NCI-H2081 (cell line): ENCODE measurements around the gene TRIM28.
"Not testable (repeated sequence)": the region's sequence is repeated elsewhere in the genome, so short reads cannot be mapped to it uniquely, and the experiment has no call there.

Source experiments
- DNase-seq, 2 experiments: peaks; one replicate each; lab custom pipeline; 2025; lab: John Stamatoyannopoulos, UW

The TRIM28 gene

DNA sequence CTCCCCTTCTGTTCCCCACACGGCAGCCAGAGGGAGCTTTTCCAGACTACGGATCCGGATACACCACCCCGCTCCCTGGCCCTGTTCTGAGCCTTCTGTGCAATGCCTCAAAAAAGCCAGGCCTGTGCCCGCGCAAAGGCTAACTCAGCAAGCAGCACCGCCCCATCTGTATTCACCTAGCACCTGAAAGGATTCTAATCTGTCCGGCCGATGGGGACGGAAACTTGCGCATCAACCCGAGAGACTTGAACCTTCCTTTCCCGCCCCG is 24.8 kb upstream of the TRIM28 start:
- peak; percentile 47 to 60 for DNase-seq

DNA sequence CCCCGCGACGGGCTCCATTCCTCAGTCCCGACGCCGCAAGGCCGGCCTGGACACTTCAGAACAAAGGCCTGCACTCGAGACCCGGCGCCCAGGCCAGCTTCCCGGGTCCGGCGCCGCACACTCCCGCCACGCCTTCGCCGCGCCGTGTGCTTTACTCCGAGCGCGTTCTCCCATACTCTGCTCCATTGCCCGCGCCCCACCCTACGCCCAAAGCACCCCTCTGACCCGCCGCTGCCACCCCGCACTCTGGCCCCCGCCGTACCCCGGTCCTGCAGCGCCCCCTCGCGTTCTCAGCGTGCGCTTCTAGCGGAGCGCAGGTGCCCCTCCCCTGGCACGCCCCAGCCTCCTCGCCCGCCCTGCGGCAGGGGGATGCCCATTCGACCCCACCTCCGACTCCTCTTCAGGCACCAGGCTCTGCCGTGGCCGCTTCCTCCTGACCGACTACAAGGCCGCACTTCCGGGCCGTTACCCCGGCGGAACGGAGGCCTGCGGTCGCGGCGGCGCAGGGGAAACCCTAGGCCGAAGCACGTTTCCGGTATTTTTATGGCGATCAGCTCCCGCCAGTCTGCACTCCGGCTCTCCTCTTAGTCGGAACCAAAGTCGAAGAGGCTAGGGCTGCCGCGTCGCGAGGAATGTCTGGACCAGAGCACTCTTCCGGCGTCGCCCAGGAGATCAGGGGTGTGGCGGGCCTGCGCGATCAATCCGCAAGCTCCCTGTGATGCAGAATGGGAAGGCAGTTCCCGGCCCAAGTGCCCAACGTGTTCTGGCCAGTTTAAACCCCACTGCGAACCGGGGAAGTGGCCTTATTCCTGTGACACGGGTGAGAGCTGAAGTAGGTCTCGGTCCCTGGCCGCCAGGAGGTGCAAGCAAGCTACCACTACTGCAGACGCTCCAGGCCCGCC is 24.3 kb upstream of the TRIM28 start, which contains the start of gene ZBTB45:
Gene ZBTB45 (minus strand): TSS at position 456 of the 902 bp plus-strand sequence. CDS start 2,137 bp downstream, outside the sequence.
- peak; percentile 95 to 97 for DNase-seq

DNA sequence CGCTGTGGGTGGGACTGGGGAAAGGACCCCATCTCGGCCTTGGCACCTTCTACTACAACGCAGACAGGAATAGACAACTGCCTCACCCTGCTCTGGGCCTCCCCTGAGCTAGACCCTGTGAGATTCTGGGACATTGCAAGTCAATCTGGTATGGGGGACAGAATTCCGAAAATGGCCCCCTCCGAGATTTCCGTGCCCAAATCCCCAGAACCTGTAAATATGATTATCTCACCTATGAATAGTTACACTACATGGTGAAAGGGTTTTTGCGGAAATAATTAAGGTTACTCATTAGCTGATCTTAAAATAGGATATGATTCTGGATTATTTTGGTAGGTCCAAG is 23.6 kb upstream of the TRIM28 start:
- no peak for DNase-seq

DNA sequence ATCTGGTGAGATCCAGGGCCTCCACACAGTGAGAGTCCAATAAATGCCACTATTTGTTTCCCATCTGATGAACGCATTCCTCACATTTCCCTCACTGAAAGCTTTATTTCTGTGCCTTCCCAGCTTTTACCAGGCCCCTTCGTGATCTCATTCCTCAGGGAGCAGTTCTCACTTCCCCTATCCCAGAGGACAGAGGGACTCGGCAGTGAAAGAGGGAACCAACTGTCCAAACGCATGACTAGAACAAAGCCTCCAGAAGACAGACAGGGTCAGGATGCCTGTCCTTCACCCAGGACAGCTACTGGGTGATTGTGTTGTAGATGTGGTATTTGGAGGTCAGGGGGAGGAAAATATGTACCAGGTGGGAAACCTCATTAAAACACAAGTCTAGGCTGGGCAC is 22.2 kb upstream of the TRIM28 start:
- no peak for DNase-seq

DNA sequence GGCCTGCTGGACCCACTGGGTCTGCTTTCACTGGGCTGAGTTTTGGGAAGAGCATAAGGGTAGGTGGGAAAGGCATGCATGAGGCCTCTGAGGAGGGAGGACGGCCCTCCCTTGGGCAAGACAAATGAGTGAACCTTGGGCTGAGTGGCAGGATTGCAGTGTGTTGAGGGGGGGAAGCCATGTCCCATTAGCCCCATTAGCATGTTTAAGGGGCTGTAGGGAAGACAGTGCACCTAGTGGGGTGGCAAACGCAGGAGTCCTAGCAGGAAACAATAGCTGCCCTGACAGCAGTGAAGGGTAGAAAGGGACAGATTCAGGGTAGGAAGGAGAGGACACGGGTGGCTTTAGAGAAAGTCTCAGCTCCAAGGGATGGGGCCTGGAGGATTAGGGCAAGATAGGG is 21.2 kb upstream of the TRIM28 start:
- no peak for DNase-seq

DNA sequence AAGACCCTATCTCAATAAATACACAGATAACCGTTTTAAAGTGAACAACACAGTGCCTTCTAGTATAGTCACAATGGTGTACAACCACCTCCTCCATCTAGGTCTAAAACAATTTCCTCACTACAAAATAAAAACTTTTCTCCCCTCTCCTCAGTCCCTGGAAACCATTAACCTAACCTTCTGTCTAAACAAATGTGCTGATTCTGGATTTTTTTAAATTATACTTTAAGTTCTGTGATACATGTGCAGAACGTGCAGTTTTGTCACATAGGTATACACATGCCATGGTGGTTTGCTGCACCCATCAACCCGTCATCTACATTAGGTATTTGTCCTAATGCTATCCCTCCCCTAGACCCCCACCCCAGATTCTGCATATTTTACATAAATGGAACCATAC is 14.5 kb upstream of the TRIM28 start:
- no peak for DNase-seq

DNA sequence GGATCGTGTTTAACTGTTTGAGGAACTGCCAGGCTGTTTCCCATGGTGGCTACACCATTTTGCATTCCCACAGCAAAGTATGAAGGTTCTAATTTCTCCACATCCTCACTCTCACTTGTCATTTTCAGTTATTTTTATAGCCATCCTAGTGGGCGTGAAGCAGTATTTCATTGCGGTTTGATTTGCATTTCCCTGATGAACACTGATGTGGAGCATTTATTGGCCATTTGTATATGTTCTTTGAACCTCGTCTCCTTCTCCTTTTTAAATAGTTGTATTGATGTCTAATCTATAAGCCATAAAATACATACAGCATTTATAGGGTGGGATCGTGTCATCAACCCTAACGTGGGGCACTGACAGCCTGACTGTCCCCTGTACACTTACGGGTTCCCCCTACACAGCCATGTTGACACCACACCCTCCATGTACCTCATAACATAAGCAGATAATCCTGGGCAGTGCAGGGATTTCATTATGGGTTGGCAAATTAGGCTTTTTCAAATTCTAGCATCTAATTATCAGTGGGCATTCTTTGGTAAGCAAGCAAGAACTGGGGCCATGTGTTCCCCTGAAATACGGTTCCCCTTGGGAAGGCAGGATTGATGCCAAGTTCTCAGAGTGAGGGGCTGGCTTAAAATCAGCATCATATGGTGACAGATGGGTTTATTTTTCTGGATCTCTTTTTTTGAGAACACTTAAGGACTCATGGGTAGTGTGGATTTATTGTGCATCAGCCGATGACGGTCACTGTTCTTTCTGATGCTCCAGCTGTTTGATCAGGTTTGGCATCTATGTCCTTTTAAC is 12.6 kb upstream of the TRIM28 start:
- no peak for DNase-seq

DNA sequence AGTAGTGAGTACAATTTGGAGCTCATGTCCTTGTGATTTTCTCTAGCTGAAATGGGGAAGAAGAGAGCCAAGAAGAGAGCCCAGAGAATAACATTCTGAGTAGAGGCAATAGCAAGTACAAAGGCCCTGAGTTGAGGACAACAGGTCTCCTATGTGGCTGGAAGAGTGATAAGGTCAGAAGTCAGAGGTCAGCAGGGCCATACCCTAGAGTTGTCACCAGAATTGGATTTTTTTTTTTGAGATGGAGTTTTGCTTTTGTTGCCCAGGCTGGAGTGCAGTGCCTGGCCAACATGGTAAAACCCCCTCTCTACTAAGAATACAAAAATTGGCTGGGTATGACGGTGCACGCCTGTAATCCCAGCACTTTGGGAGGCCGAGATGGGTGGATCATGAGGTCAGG is 8.0 kb upstream of the TRIM28 start:
- no peak for DNase-seq

DNA sequence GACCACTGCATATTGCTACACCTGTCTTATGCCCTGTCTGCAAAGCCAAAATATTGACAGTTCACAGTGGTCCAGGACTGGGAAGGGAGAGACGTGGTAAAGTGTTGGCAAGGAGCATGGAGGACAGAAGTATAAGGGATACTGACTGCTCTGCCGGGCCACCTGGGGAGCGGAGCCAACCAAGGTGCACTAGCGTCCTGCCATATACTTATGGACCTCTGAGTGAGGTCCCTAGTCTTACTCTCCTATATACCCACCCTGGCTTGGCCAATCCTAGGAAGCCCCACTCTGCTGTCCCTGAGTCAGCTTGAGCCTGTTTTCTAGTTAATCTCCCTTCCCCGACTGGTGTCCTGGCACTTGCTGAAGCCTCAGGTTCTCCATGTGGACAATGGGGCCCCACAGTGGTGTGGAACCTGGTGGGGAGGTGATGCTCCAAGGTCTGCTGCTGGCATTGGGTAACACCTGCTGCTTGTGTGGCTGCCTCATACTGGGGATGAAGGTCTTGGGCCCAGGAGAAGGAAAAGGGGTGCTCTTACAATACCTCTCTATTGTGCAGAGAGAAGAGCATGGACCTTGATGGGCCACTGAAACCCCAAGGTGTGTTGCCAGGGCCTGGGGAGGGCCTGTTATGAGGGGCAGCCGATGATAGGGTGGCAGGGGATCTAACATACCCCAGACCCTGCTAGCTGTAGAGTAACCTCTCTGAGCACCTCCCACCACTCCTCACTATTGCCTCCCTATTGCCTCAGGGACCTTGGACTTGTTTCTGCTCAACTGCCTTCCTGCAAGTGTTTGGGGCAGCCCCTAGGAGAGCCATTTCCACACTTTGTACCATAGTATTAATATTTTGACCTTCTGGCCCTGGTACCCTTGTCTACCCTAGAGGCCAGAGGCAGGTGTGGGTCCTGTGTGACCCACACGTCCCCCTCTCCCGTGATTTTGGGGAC is 6.7 kb upstream of the TRIM28 start:
- no peak for DNase-seq

DNA sequence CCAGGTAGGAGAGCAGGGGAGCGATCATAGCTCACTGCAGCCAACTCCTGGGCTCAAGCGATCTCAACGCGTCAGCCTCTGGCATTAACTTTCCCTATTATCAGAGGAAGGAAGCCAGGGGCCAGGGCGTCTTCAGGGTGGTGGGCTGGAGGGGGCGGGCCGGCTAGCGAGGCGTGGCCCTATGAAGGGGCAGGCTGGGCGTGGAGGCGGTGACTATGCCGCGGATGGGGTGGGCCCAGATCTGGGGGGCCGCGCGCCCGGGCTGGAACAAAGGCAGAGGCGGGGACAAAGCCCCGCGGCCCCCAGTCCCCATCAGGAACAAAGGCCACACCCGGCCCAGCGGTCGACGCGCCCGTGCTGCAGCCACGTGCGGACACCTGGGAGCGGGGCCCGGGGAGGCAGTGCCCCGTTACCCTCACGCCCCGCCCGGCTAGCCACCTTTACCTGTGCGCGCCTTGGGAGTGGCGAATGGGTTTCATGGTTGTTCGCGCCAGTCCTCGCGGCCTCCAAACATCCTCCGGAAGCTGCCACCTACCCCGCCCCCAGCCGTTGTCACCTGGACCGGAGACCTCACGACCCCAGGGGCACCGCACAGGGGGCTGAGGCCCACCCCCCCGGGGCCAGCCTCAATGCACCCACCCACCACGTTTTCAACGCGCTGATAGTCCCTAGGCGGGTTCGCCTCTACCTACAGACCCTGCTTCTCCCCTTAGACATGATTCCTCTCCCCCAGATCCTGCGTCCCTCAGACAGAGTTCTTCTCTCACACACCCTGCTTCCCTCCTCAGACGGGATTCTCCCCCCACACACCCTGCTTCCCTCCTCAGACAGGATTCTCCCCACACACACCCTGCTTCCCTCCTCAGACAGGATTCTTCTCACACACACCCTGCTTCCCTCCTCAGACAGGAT is 5.4 kb upstream of the TRIM28 start:
- no peak for DNase-seq

DNA sequence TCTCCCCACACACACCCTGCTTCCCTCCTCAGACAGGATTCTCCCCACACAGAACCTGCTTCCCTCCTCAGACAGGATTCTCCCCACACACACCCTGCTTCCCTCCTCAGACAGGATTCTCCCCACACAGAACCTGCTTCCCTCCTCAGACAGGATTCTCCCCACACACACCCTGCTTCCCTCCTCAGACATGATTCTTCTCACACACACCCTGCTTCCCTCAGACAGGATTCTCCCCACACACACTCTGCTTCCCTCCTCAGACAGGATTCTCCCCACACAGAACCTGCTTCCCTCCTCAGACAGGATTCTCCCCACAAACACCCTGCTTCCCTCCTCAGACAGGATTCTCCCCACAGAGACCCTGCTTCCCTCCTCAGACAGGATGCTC is 4.7 kb upstream of the TRIM28 start:
- DNase-seq: not testable (repeated sequence)

DNA sequence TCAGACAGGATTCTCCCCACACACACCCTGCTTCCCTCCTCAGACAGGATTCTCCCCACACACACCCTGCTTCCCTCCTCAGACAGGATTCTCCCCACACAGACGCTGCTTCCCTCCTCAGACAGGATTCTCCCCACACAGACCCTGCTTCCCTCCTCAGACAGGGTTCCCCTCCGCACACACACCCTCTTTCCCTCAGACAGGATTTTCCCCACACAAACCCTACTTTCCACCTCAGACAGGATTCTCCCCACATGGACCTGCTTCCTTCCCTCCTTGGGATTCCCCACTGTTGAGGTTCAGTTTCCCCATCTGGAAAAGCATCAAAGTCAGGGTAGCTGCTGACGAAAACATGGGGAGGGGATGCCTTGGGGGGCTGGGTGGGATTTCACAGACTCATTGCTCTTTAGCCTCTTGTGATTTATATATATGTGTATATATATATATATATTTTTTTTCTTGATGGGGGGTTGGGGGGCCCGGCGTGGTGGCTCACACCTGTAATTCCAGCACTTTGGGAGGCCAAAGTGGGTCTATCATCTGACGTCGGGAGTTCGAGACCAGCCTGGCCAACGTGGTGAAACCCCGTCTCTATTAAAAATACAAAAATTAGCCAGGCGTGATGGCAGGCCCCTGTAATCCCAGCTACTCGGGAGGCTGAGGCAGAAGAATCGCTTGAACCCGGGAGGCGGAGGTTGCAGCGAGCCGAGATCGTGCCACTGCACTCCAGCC is 1.1 kb upstream of the TRIM28 start:
- not testable (repeated sequence) for DNase-seq

DNA sequence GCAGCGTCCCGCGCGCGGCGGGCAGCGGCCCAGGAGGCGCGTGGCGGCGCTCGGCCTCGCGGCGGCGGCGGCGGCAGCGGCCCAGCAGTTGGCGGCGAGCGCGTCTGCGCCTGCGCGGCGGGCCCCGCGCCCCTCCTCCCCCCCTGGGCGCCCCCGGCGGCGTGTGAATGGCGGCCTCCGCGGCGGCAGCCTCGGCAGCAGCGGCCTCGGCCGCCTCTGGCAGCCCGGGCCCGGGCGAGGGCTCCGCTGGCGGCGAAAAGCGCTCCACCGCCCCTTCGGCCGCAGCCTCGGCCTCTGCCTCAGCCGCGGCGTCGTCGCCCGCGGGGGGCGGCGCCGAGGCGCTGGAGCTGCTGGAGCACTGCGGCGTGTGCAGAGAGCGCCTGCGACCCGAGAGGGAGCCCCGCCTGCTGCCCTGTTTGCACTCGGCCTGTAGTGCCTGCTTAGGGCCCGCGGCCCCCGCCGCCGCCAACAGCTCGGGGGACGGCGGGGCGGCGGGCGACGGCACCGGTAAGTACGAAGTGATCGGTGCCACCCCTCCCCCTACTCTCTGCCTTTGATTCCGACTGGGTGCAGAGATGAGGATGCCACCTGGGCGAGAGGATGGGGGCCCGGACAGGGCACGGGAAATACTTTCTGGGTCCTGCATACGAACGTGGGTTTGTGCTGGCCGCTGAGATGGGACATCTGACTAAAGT is 874 bp downstream of the TRIM28 start:
- no peak for DNase-seq

DNA sequence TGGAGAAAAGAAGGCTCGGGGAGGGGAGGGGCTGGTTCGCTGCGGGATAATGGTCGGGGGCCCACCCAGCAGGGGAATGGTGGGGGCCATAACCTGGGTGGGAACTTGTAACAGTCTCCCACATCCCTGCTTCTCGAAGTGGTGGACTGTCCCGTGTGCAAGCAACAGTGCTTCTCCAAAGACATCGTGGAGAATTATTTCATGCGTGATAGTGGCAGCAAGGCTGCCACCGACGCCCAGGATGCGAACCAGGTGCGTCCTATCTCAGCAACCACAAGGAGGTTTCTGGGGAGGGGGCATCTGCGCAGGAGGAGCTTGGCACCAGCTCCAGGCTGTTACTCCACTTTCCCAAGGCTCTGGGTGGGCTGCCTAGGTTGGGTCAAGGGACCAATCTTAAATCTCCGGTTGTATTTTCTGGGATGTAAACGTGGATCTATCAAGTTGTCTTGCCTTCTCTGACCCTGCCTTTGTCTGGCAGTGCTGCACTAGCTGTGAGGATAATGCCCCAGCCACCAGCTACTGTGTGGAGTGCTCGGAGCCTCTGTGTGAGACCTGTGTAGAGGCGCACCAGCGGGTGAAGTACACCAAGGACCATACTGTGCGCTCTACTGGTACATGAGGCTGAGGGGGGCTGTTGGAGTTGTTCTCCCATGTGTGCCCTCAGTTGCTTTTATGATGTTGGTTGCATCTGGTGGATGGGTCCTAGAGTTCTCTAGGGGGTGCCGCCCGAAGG is 1.6 kb downstream of the TRIM28 start:
- no peak for DNase-seq

DNA sequence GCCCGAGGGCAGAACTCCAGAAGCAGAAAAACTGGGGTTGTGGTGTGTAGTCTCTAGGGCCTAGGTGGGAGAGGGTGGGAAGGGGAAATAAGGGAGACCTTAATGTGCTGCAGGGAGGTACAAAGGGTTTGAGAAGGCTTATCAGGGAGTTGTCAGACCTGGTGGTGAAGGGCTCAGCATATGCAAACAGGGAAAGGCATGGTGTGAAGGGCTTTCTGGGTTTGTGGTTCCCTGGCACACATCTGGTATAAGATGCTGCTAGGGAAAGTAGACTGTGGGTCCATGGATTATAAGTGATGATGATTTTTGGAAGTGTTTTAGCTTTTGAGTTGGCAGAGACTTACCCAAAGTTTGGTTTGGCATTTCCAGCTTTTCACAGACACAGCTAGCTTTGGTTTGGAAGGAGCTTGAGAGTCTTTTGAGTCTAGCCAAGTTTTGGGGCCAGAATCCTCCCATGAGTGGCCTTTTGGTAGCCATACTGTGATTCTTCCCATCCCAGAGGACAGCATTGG is 2.2 kb downstream of the TRIM28 start:
- no peak for DNase-seq

DNA sequence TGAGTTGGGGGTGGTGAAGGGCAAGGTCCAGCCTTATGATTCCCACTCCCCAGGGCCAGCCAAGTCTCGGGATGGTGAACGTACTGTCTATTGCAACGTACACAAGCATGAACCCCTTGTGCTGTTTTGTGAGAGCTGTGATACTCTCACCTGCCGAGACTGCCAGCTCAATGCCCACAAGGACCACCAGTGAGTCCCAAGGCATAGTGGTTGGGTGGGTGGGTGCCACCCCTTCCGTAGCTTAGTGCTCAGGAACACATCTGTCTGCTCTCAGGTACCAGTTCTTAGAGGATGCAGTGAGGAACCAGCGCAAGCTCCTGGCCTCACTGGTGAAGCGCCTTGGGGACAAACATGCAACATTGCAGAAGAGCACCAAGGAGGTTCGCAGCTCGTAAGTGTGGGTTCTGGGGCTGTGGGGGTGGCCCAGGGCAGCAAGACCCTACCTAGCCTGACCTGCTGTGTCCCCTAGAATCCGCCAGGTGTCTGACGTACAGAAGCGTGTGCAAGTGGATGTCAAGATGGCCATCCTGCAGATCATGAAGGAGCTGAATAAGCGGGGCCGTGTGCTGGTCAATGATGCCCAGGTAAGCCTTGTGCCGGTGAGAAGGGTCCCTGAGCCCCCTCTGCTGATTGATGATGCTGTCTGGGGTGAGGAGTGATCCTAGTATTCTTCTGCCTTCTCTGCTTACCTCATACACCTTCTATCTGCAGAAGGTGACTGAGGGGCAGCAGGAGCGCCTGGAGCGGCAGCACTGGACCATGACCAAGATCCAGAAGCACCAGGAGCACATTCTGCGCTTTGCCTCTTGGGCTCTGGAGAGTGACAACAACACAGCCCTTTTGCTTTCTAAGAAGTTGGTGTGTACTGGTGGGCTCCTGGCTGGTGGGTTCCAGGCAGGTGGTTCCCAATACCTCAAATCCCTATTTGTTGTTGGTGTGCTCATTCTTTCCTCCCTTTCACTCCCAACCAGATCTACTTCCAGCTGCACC is 3.8 kb downstream of the TRIM28 start:
- no peak for DNase-seq

DNA sequence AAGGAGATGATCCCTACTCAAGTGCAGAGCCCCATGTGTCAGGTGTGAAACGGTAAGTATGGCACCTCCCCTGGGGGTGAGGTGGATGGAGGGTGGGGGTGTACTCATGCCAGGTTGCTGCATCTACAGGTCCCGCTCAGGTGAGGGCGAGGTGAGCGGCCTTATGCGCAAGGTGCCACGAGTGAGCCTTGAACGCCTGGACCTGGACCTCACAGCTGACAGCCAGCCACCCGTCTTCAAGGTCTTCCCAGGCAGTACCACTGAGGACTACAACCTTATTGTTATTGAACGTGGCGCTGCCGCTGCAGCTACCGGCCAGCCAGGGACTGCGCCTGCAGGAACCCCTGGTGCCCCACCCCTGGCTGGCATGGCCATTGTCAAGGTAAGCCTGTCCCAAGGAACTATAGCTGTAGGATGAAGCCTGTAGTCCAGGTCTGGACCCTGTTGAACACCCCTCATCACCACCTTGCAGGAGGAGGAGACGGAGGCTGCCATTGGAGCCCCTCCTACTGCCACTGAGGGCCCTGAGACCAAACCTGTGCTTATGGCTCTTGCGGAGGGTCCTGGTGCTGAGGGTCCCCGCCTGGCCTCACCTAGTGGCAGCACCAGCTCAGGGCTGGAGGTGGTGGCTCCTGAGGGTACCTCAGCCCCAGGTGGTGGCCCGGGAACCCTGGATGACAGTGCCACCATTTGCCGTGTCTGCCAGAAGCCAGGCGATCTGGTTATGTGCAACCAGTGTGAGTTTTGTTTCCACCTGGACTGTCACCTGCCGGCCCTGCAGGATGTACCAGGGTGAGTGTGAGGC is 5.2 kb downstream of the TRIM28 start:
- no peak for DNase-seq
